ENCODE measurements around the gene TSKU. TPM values are rescaled to one million over a fixed set of nuclear protein-coding genes. Genes with fewer than 3 reads are reported as not detected.

TSKU gene
- total RNA-seq, 2 experiments from 2014 or later = 1.5 to 1.8 TPM

DNA sequence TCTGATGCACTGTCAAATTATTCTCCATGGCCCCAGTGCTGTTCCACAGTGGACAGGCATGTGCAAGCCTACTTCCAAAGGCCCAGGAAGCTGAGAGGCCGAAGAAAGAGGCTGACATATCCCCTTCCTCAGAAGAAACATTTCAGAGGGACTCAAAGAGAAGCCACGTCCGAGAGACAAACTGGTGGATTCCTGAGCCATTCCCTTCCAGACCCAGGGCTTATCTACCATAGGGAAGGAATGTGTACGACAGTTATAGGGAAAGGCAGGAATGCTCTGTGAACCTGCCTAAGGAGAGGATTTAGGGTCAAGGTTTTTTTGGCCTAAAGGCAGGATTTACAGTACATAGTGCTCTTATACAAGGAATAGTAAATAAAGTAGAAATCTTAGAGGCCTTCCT is 46.9 kb upstream of the TSKU start:
- Histone ChIP-seq H4K20me1 (ENCODE audit: insufficient read depth, low read length) (no peaks in the 10 kb centered on the region), H3K4me2 (ENCODE audit: low read length) (no peak overlapping the region), H2AFZ (ENCODE audit: low read length) (no peak overlapping the region), H3K9me2 (ENCODE audit: insufficient read depth, low read length) (no peaks in the 10 kb centered on the region), H3K79me2 (ENCODE audit: insufficient read depth, low read depth, low read length) (no peaks in the 10 kb centered on the region), H3K36me3 (ENCODE audit: insufficient read depth, low read length) (no peaks in the 10 kb centered on the region), H3K4me3 (ENCODE audit: low read depth, low read length, poor library complexity, severe bottlenecking) (no peak overlapping the region), H3K4me1 (ENCODE audit: insufficient read depth, low read length, poor library complexity, severe bottlenecking) (no peaks in the 10 kb centered on the region), H3K9me3 (ENCODE audit: low read length) (no peaks in the 10 kb centered on the region), H3K27ac (ENCODE audit: low read depth, low read length, poor library complexity, severe bottlenecking) (no peak overlapping the region)
- TF ChIP-seq EZH2phosphoT487 (IDR thresholded peaks at IDR 0.05; ENCODE audit: borderline replicate concordance, low read depth, low read length) = no peak
- TF ChIP-seq, protein P1, sequence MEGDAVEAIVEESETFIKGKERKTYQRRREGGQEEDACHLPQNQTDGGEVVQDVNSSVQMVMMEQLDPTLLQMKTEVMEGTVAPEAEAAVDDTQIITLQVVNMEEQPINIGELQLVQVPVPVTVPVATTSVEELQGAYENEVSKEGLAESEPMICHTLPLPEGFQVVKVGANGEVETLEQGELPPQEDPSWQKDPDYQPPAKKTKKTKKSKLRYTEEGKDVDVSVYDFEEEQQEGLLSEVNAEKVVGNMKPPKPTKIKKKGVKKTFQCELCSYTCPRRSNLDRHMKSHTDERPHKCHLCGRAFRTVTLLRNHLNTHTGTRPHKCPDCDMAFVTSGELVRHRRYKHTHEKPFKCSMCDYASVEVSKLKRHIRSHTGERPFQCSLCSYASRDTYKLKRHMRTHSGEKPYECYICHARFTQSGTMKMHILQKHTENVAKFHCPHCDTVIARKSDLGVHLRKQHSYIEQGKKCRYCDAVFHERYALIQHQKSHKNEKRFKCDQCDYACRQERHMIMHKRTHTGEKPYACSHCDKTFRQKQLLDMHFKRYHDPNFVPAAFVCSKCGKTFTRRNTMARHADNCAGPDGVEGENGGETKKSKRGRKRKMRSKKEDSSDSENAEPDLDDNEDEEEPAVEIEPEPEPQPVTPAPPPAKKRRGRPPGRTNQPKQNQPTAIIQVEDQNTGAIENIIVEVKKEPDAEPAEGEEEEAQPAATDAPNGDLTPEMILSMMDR (conservative IDR thresholded peaks at IDR 0.05; ENCODE audit: low read length) = no peak
- ChIA-PET CTCF (ENCODE audit: unreplicated experiment) (interaction anchor here (0.6 to 1.4 kb wide), 2 partner anchors 69 to 355 kb away, joined by 3 to 4 read pairs; no protein-coding TSS in a partner anchor), POLR2A (no interaction called here)
- DNase-seq (ENCODE audit: low spot score) = no peak
- intact Hi-C loops (cut with micrococcal nuclease; ENCODE audit: unreplicated experiment) = no loop called here
- BruUV-seq (replicated peaks) = no TSS peak

GRCh38 chr11:76736773-76737495 is 46.2 kb upstream of the TSKU start:
- no peak for DNase-seq (ENCODE audit: low spot score)
- Histone ChIP-seq H3K9me3 (ENCODE audit: low read length) (no peaks in the 10 kb centered on the region), H3K4me3 (ENCODE audit: low read depth, low read length, poor library complexity, severe bottlenecking) (no peak overlapping the region), H3K4me2 (ENCODE audit: low read length) (no peak overlapping the region), H3K27ac (ENCODE audit: low read depth, low read length, poor library complexity, severe bottlenecking) (no peak overlapping the region), H3K36me3 (ENCODE audit: insufficient read depth, low read length) (no peaks in the 10 kb centered on the region), H2AFZ (ENCODE audit: low read length) (no peak overlapping the region), H3K4me1 (ENCODE audit: insufficient read depth, low read length, poor library complexity, severe bottlenecking) (no peaks in the 10 kb centered on the region), H3K9me2 (ENCODE audit: insufficient read depth, low read length) (no peaks in the 10 kb centered on the region), H3K79me2 (ENCODE audit: insufficient read depth, low read depth, low read length) (no peaks in the 10 kb centered on the region), H4K20me1 (ENCODE audit: insufficient read depth, low read length) (no peaks in the 10 kb centered on the region)
- ChIA-PET POLR2A (no interaction called here), CTCF (ENCODE audit: unreplicated experiment) (no interaction called here)
- no peak for TF ChIP-seq EZH2phosphoT487 (IDR thresholded peaks at IDR 0.05; ENCODE audit: borderline replicate concordance, low read depth, low read length)
- TF ChIP-seq, protein P1 (conservative IDR thresholded peaks at IDR 0.05; ENCODE audit: low read length) = no peak
- no TSS peak for BruUV-seq (replicated peaks)
- intact Hi-C loops (cut with micrococcal nuclease; ENCODE audit: unreplicated experiment) = no loop called here

GRCh38 chr11:76738618-76739240 is 44.4 kb upstream of the TSKU start:
- BruUV-seq (replicated peaks) = no TSS peak
- CTCF ChIA-PET (ENCODE audit: unreplicated experiment) = no interaction called here
- intact Hi-C loops (cut with micrococcal nuclease; ENCODE audit: unreplicated experiment) = no loop called here

More at GRCh38 chr11:76738618-76739240, 44.4 kb upstream of the TSKU start:
- Histone ChIP-seq H3K4me2 (ENCODE audit: low read length) (no peak overlapping the region), H3K4me1 (ENCODE audit: insufficient read depth, low read length, poor library complexity, severe bottlenecking) (no peaks in the 10 kb centered on the region), H3K27ac (ENCODE audit: low read depth, low read length, poor library complexity, severe bottlenecking) (no peak overlapping the region), H3K79me2 (ENCODE audit: insufficient read depth, low read depth, low read length) (no peaks in the 10 kb centered on the region), H3K36me3 (ENCODE audit: insufficient read depth, low read length) (no peaks in the 10 kb centered on the region), H2AFZ (ENCODE audit: low read length) (no peak overlapping the region), H3K4me3 (ENCODE audit: low read depth, low read length, poor library complexity, severe bottlenecking) (no peak overlapping the region), H4K20me1 (ENCODE audit: insufficient read depth, low read length) (no peaks in the 10 kb centered on the region), H3K9me2 (ENCODE audit: insufficient read depth, low read length) (no peaks in the 10 kb centered on the region), H3K9me3 (ENCODE audit: low read length) (no peaks in the 10 kb centered on the region)
- no peak for DNase-seq (ENCODE audit: low spot score)
- TF ChIP-seq, protein P1 (conservative IDR thresholded peaks at IDR 0.05; ENCODE audit: low read length) = no peak
- no peak for TF ChIP-seq EZH2phosphoT487 (IDR thresholded peaks at IDR 0.05; ENCODE audit: borderline replicate concordance, low read depth, low read length)
- POLR2A ChIA-PET = no interaction called here

All from OCI-LY7 (cell line).